Heart left ventricle (tissue), 16 donors: ENCODE results near the gene CRY1. TPM values are rescaled to one million over a fixed set of nuclear protein-coding genes. Genes with fewer than 3 reads are reported as not detected.

Experiments
- ATAC-seq, 4 donors: fragments of 200-7000 bp; cut with Tn5 transposase; one replicate each; pipeline ENCODE4 v1.9.1; 2020 to 2022; ENCODE audit warnings: moderate library complexity in 4 of 4, mild to moderate bottlenecking in 3 of 4, moderate number of reproducible peaks in 1 of 4
- DNase-seq, 5 donors: peaks; one replicate each; pipeline ENCODE4 v3.0.0-alpha.2; 2020
- H3K27ac ChIP-seq, 12 donors: fragments of 200-600 bp; sonication (generic) in 4 of 12; one replicate each; pipeline versions ENCODE4 v1.5.0 to v1.8.0; 2016 to 2022; ENCODE audit warnings: mild to moderate bottlenecking in 2 of 12
- H3K27me3 ChIP-seq, 9 donors: fragments of 200-600 bp; sonication (generic) in 2 of 9; one replicate each; pipeline versions ENCODE4 v1.5.1 to v1.8.0; 2016 to 2022; ENCODE audit warnings: mild to moderate bottlenecking in 3 of 9
- H3K36me3 ChIP-seq, 9 donors: fragments of 200-600 bp; sonication (generic) in 2 of 9; one replicate each; pipeline versions ENCODE4 v1.5.0 to v1.8.0; 2018 to 2022; ENCODE audit warnings: mild to moderate bottlenecking in 2 of 9
- H3K4me1 ChIP-seq, 12 donors: fragments of 200-600 bp; sonication (generic) in 4 of 12; one replicate each; pipeline versions ENCODE4 v1.5.0 to v1.8.0; 2016 to 2022; ENCODE audit warnings: mild to moderate bottlenecking in 3 of 12
- H3K4me3 ChIP-seq, 12 donors: fragments of 200-600 bp; sonication (generic) in 4 of 12; one replicate each; pipeline versions ENCODE4 v1.5.0 to v1.8.0; 2017 to 2022; ENCODE audit warnings: mild to moderate bottlenecking in 9 of 12, moderate library complexity in 4 of 12
- H3K9me3 ChIP-seq, 12 donors: fragments of 200-600 bp; sonication (generic) in 4 of 12; one replicate each; pipeline versions ENCODE4 v1.5.0 to v1.8.0; 2016 to 2022; ENCODE audit warnings: mild to moderate bottlenecking in 1 of 12
- CTCF ChIP-seq, 12 donors: fragments of 200-600 bp; sonication (generic) in 4 of 12; IDR thresholded peaks; one replicate each; pipeline versions ENCODE4 v1.5.0 to v1.8.0; 2018 to 2022; ENCODE audit warnings: antibody characterized with exemption in 12 of 12, mild to moderate bottlenecking in 5 of 12
- POLR2A ChIP-seq, 2 donors: fragments of 450-650 bp; IDR thresholded peaks; one replicate each; pipeline ENCODE4 v1.6.1; 2017; ENCODE audit warnings: antibody characterized with exemption in 2 of 2, mild to moderate bottlenecking in 2 of 2, moderate library complexity in 2 of 2
- WGBS, 4 donors: extraction: QIAGEN DNeasy Blood & Tissue Kit in 2 of 4; methylation state at CpG; one replicate each; pipeline versions ENCODE4 v1.1.5 to v1.1.7; 2013 to 2018; 5-methylcytosine and 5-hydroxymethylcytosine counted together
- intact Hi-C, 10 donors: fragments of 100-400 bp; cut with DNase I; formaldehyde crosslinking; loops; one replicate each; pipeline versions ENCODE4 v1.11.1 to v1.14.2; 2022
- polyA plus RNA-seq, 2 donors: library from polyadenylated mRNA; stranded (reverse); fragments of 200-250 nt; gene quantifications; one replicate each; pipeline ENCODE4 v1.2.3, GENCODE V29; 2013
- total RNA-seq, 9 donors: library from RNA; depleted of rRNA in 2 of 9; stranded (reverse); fragments of >200 nt in 2 of 9; fragmentation: NEBNext Ultra II Directional in 3 of 9; extraction: Animal tissue kit (Norgen Biotek cat#: 25700) in 3 of 9; gene quantifications; one replicate each; pipeline versions ENCODE4 v1.1.0 to v1.2.4, GENCODE V29; 2016 to 2023
- donor health status: ischemic (EF 13 %, LVEDD 7.1; RV severe dilation, severe dysfunction).
- donor health status: healthy with polysubstance abuse.
- donor health status: DM: no; HTN: yes; CAD: no.
- donor health status: DM: no; HTN: no; CAD: no.
- donor health status: ischemic (EF 25% LVEDD 6.9; RV normal size, moderate dysfunction).
- donor health status: ischemic (EF 25% LVEDD 5.7; RV mildly dilated, moderate dysfunction).
- donor health status: healthy.
- donor health status: DM: yes; HTN: yes; CAD: no.
- donor health status: ischemic (EF 35%, LVEDD 5.7; RV mildly dilated, moderate dysfunction).
- donor health status: nonischemic (EF 11% LVEDD 7.7; RV severe dilation, severe dysfunction).
- donor health status: DM: yes; HTN: yes; CAD: no.
- donor health status: PGD.
- donor health status: ischemic (EF 29% LVEDD 5.4; RV normal size, mild dysfunction).
- donor health status: nonischemic (EF 23%, LVEDD 6.1; RV moderate dilation, normal function).

CRY1 gene
- total and polyA plus RNA-seq, 11 donors: 4.3 to 20.7 (median 12.0) TPM

- ATAC-seq (no peak), DNase-seq (no peak)
- Histone ChIP-seq H3K4me3 (no peak overlapping the region), H3K27me3 (no peaks in the 10 kb centered on the region), H3K4me1 (no peaks in the 10 kb centered on the region), H3K9me3 (no peaks in the 10 kb centered on the region), H3K27ac (no peak overlapping the region), H3K36me3 (no peaks in the 10 kb centered on the region)
- 77 to 89% (median 82%) methylated on average over 1 of the region's 1 CpG for WGBS, 4 donors
- intact Hi-C loops: loop anchor here in 6 of 10 donors (5.0 to 10.0 kb wide), 3 partner anchors 707 to 717 kb away; no protein-coding TSS in a partner anchor
- no peak for TF ChIP-seq CTCF (IDR thresholded peaks at IDR 0.05)
- TF ChIP-seq POLR2A (IDR thresholded peaks at IDR 0.05): no peak
Measured at GRCh38 chr12:107101651-107102050, 8.3 kb upstream of the CRY1 start.

GRCh38 chr12:107099917-107100316 lies 6.6 kb upstream of the CRY1 start:
- no peaks in the 10 kb centered on the region for H3K27me3 ChIP-seq
- intact Hi-C loops: loop anchor here in 7 of 10 donors (5.0 to 10.0 kb wide), 6 partner anchors 75 to 715 kb away; partner anchors contain the start of genes MTERF2 (in 3 of the 7) and TMEM263 (in 2 of the 7)
- TF ChIP-seq POLR2A (IDR thresholded peaks at IDR 0.05) (no peak), CTCF (IDR thresholded peaks at IDR 0.05) (no peak)
- DNase-seq (no peak), ATAC-seq (no peak)
- H3K27ac ChIP-seq: no peak overlapping the region
- no peaks in the 10 kb centered on the region for H3K36me3 ChIP-seq
- no peak overlapping the region for H3K4me3 ChIP-seq
- 79 to 88% (median 82%) methylated on average over 2 of the region's 2 CpGs for WGBS, 4 donors
- no peaks in the 10 kb centered on the region for H3K4me1 ChIP-seq
- H3K9me3 ChIP-seq: no peaks in the 10 kb centered on the region

GRCh38 chr12:107096571-107096970 lies 3.2 kb upstream of the CRY1 start:
- 78 to 87% (median 84%) methylated on average over 3 of the region's 3 CpGs for WGBS, 4 donors

GRCh38 chr12:107094183-107094448 lies 767 bp upstream of the CRY1 start:
- Histone ChIP-seq H3K4me3 (peak overlapping the region; percentile 73 to 98 (median 86)), H3K9me3 (peaks cover 0 to under 1% (median 0%) of the 10 kb centered on the region in 12 donors), H3K27ac (peak overlapping the region; percentile 72 to 99 (median 95)), H3K36me3 (no peaks in the 10 kb centered on the region), H3K27me3 (no peaks in the 10 kb centered on the region), H3K4me1 (peaks cover 0 to 30% (median 18%) of the 10 kb centered on the region in 12 donors)
- DNase-seq (no peak), ATAC-seq (no peak)
- intact Hi-C loops: loop anchor here in 6 of 10 donors (5.0 to 10.0 kb wide), 6 partner anchors 69 to 139 kb away; partner anchors contain the start of genes MTERF2 (in 4 of the 6) and TMEM263 (in 3 of the 6)
- WGBS, 4 donors: 4 to 13% (median 11%) methylated on average over 6 of the region's 6 CpGs
- no peak for TF ChIP-seq CTCF (IDR thresholded peaks at IDR 0.05)
- no peak for TF ChIP-seq POLR2A (IDR thresholded peaks at IDR 0.05)

More at GRCh38 chr12:107096571-107096970, 3.2 kb upstream of the CRY1 start:
- H3K36me3 ChIP-seq: no peaks in the 10 kb centered on the region
- TF ChIP-seq POLR2A (IDR thresholded peaks at IDR 0.05) (no peak), CTCF (IDR thresholded peaks at IDR 0.05) (no peak)
- H3K9me3 ChIP-seq: no peaks in the 10 kb centered on the region
- H3K4me1 ChIP-seq: peaks cover 0 to 21% (median 11%) of the 10 kb centered on the region in 12 donors
- DNase-seq (no peak), ATAC-seq (no peak)
- intact Hi-C loops: loop anchor here in 4 of 10 donors (10.0 kb wide), 3 partner anchors 72 to 142 kb away; partner anchors contain the start of genes MTERF2 (in 3 of the 4) and TMEM263 (in 2 of the 4)
- no peaks in the 10 kb centered on the region for H3K27me3 ChIP-seq
- H3K4me3 ChIP-seq: no peak overlapping the region
- H3K27ac ChIP-seq: no peak overlapping the region
